Fibroblast of skin of scalp (primary cell): ENCODE results near the gene SYNGR4.
A peak's percentile ranks its signal among the peaks of the same experiment; 100 is the strongest.

ENCODE experiments used
- DNase-seq: peaks from one replicate; pipeline ENCODE4 v3.0.0-alpha.2; 2013

SYNGR4 gene

DNA sequence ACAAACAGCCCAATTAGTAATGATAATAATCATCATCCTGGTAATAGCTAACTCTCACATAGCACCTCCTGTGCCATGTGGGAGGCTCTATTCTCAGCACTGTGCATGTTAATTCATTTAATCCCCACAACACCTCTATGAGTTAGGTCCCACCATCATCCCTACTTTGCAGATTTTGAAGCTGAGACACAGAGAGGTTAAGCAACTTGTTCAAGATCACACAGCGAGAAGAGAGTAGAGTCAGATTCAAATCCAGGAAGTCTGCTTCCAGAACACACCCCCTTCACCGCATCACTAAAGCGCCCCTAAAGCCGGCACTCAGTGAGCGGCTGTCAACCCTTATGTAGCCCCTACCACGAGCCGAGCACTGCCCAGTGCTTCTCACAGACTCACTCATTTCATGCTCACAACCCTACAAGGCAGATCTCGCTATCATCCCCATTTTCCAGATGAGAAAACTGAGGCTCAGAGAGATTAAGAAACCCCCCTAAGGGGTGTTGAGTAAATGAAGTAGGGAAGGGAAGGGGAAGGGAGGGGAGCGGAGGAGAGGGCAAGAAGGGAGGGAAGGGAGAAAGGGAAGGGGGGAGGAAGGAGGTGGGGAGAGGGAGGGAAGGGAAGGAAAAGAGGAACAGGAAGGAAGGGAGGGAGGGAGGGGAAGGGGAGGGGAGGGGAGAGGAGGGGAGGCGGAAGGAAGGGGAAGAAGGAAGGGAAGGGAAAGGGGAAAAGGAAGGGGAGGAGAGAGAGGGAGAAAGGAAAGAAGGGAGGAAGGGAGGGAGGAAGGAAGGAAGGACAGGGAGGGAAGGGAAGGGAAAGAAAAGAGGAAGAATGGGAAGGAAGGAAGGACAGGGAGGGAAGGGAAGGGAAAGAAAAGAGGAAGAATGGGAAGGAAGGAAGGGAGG is 22.4 kb upstream of the SYNGR4 start:
- no peak for DNase-seq

- no peak for DNase-seq
Observed at GRCh38 chr19:48342414-48342738, 21.8 kb upstream of the SYNGR4 start.

DNA sequence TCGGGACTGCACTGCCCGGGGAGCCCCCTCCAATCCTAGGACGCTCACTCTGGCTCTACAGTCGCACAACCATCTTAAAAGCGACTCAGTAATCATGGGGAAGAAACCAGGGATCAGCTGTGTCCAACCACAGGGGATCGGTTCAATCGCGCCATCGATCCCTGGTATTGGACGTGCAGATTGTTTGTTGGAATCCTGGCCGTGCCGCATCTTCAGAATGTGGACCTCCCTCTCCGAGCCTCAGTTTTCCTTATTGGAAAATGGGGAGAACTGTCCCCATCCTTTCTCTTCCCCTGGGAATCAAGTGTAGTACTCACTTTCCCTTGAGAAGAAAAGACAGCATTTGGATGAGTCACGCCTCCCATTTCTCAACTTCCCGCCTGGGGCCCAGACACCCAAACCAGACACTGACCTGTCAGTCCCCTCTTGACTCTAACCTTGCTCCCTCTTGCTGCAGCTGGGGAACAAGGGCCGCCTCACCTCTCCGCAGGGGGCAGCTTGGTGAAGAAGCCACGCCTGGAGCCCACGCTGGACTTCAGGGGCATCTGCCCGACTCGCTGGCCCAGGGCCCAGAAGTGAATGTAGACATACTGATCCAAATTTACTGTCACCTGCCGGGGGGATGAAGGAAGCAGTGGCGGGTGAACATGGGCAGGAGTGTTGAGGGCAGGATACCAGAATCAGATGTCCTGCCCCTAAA is 21.2 kb upstream of the SYNGR4 start:
- DNase-seq = no peak

DNA sequence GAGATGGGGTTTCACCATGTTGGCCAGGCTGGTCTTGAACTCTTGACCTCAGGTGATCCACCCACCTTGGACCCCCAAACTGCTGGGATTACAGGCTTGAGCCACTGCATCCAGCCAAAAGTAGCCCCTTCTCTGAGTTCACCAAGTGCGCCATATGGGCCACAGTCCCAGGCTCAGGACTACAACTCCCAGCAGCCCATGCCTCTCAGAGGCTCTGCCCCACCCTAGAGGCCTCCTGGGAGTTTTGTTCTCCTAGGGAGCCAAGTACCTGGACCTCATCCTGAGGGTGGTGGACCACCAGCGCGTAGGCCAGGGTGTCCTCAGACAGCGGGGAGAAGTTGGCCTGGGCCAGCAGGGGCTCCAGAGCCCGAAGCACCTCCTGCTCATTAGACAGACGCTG is 19.3 kb upstream of the SYNGR4 start:
- DNase-seq = no peak

DNA sequence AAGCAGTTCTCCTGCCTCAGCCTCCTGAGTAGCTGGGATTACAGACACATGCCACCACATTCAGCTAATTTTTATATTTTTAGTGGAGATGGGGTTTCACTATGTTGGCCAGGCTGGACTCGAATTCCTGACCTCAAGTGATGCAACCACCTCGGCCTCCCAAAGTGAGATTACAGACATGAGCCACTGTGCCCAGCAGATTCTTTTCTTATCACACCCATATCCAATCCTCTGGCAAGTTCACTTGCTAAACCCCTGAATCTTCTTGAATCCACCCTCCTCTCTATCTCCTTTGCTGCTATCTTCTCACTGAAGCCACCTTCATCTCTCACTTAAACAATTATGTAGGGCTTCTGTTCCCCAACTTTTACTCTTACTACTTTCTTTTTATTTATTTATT is 18.0 kb upstream of the SYNGR4 start:
- no peak for DNase-seq

GRCh38 chr19:48348045-48348444 is 16.1 kb upstream of the SYNGR4 start:
- DNase-seq = no peak

- no peak for DNase-seq
Observed at GRCh38 chr19:48348737-48349136, 15.4 kb upstream of the SYNGR4 start.

GRCh38 chr19:48350856-48351255 is 13.3 kb upstream of the SYNGR4 start:
- DNase-seq = no peak

DNA sequence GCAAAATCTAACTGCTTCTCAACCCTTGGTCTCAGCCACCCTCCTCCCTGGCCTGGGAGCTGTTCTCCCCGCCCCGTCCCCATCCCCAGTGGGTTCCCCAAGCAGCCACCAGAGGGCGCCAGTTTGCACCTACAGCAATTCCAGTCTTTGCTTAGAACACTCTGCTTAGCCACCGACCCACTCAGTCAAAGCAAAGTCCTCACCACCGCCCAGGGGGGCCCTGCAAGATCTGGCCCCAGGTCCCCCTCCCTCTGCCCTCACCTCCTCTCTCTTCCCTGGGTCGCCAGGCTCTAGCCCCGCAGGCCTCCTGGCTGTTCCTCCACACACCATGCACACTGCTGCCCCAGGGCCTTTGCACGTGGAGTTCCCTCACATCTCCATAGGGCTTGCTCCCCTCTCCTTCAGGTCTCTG is 12.8 kb upstream of the SYNGR4 start:
- DNase-seq = peak; percentile 57

- peak; percentile 20 for DNase-seq
Observed at GRCh38 chr19:48353677-48354076, 10.5 kb upstream of the SYNGR4 start.

- no peak for DNase-seq
Observed at GRCh38 chr19:48354332-48354992, 9.7 kb upstream of the SYNGR4 start.

DNA sequence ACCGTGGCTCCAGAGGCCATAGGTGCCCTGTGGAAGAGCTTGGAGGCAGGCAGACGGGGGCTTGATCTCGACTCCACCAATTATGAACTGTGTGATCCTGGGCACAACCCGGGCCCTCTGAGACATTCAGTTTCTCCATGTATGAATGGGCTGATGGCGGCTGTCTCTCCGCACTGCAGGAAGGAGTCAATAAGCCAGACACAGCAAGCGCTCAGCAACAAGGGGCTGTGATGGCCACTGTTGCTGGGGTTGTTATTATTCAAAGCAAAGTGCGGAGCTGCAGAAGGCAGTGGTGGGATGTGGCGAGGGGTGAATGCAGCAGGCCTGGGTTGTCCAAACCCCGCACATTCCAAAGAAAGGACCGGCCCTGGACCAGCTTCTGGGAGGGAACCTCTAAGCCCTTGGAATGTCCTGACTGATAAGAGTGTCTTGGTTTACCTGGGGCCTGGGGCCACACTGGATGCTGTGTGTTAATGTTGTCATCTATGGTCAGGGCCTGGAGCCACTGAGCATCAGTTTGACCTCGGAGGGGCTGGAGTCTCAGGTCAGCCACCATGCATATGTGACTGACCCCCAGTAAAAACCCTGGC is 8.7 kb upstream of the SYNGR4 start:
- no peak for DNase-seq

- DNase-seq = no peak
Observed at GRCh38 chr19:48359123-48359522, 5.0 kb upstream of the SYNGR4 start.

- DNase-seq = no peak
Observed at GRCh38 chr19:48361912-48362311, 2.3 kb upstream of the SYNGR4 start.

DNA sequence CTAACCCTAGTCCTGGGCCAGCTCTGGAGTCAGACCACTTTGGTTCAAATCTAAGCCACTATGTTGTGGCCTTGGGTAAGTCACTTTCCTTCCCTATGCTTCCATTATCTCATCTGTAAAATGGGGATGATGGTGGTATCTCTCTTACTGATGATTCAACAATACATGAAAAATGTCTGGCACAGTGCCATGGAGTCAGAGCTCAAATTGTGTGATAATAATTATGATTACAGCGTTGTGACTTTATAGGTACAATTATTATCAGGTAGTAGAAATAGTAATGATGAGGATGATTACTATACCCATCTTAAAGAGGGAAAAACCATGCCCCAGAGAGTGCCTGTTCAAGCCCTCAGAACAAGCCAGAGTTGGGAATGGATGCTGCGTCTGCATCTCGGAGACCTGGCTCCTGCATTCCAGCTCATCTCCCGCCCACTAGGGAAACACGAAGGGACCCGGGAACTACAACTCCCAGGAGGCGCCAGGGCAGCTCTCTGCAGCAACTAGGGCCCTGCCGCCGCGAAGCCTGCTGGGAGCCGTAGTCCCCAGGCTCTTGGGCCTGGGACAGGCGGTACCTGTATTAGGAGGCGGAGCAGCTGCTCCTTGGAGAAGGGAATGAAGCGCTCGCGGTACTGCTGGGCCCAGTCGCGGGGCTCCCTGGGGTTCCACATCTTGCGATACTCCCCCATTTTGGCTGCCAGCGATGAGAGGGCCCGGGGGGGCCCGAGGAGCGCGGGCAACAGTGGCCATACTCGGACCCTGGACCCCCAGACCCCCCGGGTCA is 1.3 kb upstream of the SYNGR4 start:
- DNase-seq = peak; percentile 95

DNA sequence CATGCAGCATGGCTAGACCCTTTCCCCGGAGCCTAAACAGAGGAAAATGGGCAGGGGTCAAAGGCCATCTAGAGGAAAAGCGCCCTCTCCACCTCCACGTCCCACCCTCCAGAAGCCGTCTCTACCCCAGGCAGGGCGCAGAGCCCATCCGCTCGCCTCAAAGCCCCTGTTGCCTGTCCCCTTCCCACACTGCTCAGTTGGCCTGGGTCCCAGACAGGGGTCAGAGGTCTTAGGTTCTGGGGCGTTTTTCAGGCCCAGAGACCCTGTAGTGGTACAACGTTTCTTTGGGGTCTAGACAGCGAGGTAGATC is 712 bp upstream of the SYNGR4 start:
- DNase-seq = no peak

DNA sequence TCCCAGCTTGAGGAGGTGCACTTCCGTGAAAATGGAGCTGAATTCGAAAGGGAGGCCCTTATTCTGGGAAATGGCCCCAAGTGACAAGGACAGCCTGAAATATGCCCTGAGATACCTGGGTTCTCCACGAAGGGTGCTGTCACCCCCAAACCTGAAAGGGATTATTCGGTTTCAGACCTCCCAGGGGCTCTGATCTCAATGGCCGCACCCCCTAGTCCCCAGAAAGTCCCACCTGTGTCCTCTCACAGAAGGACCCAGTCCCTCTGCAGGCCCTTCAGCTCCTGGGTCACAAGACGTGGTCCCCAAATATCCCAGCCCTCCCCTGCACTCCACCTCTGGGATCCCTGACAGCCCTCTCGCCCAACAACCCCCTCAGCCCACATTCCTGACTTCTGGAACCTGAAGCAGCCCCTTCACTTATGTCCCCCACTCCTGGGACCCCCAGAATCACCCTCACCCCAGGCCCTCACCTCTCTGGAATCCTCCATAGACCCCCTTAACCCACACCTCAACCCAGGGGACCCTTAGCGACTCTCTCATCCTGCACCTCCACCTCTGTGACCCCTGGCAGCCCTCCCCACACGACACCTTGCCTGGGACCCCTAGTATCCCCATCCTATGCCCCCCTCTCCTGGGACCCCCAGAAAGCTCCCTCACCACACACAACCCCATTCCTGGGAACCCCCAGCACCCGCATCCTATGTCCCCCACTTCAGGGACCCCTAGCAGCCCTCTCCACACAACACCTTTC is 606 bp downstream of the SYNGR4 start:
- no peak for DNase-seq

DNA sequence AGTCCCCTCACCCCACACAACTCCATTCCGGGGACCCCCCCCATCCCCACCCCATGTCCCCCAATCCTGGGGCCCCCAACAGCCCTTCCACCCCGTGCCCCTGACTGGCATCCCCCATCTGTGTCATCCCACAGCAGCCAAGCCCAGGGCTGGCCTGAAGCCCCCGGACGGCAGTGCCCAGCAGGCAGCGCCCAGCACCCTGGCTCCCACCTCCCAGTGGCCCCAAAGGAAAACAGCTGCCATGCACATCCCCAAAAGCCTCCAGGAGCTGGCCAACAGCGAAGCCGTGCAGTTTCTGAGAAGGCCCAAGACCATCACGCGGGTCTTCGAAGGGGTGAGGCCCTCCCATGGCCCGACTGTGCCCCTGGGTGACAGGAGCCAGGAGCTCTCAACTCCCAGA is 1.4 kb downstream of the SYNGR4 start:
- DNase-seq = no peak

DNA sequence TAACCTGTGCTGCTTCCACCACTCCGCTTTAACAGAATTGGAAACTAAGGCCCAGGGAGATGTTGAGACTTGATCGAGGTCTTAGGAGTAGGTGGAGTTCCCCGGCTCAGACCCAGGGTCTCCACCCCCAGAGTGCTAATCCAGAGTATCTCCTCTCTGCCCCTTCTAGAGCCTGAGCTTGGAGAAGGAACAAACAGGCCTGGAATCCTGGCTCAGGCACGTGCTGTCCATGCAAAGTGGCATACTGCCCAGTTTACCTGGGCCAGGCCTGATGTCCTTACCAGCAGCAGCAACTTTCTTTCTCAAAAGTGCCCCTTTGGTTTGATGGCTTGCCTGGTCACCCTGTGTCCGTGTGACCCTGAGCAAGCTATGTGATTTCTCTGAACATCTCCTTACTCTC is 3.7 kb downstream of the SYNGR4 start:
- no peak for DNase-seq

- DNase-seq = no peak
Observed at GRCh38 chr19:48368936-48369335, 4.8 kb downstream of the SYNGR4 start.

- DNase-seq = no peak
Observed at GRCh38 chr19:48370955-48371354, 6.8 kb downstream of the SYNGR4 start.

GRCh38 chr19:48371367-48371766 is 7.2 kb downstream of the SYNGR4 start:
- no peak for DNase-seq
